Choroid plexus epithelial cell (primary cell): ENCODE measurements around the gene PNKP.

ENCODE experiments used
- DNase-seq: peaks from one replicate; pipeline ENCODE4 v3.0.0-alpha.2; 2010; ENCODE audit warnings: low read depth
- H3K4me3 ChIP-seq: 2 replicates; pipeline ENCODE4 v1.5.1; 2011; ENCODE audit warnings: low read depth, mild to moderate bottlenecking, control low read depth, low read length, moderate library complexity
- TF ChIP-seq, protein P1 (sequence below): conservative IDR thresholded peaks from 2 replicates; pipeline ENCODE4 v1.5.1; 2011; ENCODE audit warnings: low read depth, mild to moderate bottlenecking, control low read depth, inconsistent platforms, low read length, moderate library complexity

The PNKP gene

DNA sequence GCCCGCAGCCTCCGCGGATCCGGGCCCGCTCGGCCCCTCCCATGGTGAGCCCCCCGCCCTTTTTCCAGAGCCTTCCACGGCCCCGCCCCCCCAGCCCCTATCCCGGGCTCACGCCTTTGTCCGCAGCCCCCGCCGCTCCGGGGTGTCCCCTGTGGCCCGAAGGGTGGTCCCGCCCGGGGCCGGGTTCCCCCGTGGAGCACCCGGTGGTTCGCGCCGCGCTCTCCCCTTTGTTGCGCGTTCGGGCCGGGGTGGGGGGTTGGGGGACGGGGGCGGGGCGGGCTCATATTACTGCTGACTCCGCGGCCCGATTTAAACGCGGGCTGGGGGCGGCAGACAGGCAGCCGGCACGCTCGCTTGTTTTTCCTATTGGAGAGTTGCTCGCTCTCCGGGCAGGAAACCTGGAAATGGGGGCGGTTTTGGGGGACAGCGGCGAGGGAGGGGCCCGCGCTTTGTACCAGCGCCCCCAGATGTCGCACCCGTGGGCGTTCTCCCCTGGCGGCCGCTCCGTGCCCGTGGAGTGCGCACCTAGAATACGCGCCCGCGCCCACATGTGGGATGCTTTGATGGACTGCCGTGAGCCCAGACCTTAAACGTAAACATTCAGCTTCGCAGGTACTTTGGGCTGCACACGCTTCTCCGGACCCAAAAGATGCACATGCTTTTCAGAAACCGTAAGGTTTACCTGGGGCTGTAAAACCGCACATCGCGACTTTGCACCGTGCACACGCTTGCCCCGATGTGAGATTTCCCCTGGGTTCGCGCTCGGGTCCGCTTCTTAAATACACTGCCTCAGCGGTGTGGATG is 15.7 kb downstream of the PNKP start:
- peak overlapping the region; percentile 93 for H3K4me3 ChIP-seq
- no peak for DNase-seq
- TF ChIP-seq, protein P1, sequence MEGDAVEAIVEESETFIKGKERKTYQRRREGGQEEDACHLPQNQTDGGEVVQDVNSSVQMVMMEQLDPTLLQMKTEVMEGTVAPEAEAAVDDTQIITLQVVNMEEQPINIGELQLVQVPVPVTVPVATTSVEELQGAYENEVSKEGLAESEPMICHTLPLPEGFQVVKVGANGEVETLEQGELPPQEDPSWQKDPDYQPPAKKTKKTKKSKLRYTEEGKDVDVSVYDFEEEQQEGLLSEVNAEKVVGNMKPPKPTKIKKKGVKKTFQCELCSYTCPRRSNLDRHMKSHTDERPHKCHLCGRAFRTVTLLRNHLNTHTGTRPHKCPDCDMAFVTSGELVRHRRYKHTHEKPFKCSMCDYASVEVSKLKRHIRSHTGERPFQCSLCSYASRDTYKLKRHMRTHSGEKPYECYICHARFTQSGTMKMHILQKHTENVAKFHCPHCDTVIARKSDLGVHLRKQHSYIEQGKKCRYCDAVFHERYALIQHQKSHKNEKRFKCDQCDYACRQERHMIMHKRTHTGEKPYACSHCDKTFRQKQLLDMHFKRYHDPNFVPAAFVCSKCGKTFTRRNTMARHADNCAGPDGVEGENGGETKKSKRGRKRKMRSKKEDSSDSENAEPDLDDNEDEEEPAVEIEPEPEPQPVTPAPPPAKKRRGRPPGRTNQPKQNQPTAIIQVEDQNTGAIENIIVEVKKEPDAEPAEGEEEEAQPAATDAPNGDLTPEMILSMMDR: no peak

DNA sequence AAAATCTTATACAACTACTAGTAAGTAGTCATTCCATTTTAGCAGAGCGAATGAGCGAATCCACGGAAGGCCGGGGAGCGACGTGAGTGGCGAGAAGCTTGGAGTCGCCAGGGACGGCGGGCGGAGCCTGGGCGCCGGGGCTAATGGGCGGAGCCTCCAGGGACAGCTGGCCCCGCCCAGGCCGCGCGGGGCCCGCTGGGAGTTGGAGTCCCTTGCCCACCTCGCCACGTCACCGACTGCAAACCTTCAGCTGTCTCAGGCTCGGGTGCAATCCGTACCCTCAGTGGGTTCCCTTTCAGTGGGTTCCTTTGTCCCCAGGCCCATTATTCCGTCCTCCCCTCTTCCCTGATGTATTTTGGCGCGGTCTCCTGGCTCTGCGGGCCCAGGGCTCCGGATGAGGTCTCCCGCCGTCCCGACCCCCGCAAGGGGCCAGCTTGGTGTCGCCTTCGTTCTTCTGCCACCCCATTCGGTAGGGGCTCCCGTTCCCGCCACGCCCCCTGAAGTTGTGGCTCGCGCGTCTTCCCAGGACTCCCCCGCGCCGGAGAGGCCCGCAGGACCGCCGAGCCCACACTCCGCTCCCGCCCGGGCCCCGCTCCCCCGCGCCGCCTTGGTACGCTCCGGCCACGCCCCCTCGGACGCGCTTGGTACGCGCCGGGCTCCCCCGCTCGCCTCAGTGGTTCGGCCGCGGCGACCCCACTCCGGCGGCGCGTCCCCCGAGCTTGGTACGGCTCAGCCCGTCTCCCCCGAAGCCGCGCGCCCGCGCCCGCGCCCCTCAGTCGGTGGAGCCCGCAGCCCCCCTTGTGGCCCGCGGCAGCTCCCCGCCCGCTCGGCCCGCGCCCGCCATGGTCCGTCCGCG is 16.7 kb downstream of the PNKP start, which contains the start of gene PTOV1:
Gene PTOV1, plus strand, starts transcription at position 673 of the 856 bp plus-strand sequence.
- peak; percentile 95 for DNase-seq
- TF ChIP-seq, protein P1: no peak
- H3K4me3 ChIP-seq: peak within 1 kb of the TSS; percentile 93

DNA sequence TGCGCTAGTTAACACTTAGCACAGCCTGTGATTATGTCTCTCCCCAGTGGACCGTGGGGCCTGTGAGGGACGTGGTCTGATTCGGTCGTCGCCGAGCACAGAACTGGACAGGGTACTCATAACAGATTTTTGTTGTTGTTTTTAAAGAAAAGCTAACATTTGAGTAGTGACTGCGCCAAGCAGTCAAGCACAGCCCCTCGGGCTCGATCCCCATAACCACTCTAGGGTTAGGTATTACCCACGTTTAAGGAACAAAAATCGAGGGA is 17.2 kb downstream of the PNKP start:
- TF ChIP-seq, protein P1: no peak
- H3K4me3 ChIP-seq: peak overlapping the region; percentile 93
- no peak for DNase-seq

DNA sequence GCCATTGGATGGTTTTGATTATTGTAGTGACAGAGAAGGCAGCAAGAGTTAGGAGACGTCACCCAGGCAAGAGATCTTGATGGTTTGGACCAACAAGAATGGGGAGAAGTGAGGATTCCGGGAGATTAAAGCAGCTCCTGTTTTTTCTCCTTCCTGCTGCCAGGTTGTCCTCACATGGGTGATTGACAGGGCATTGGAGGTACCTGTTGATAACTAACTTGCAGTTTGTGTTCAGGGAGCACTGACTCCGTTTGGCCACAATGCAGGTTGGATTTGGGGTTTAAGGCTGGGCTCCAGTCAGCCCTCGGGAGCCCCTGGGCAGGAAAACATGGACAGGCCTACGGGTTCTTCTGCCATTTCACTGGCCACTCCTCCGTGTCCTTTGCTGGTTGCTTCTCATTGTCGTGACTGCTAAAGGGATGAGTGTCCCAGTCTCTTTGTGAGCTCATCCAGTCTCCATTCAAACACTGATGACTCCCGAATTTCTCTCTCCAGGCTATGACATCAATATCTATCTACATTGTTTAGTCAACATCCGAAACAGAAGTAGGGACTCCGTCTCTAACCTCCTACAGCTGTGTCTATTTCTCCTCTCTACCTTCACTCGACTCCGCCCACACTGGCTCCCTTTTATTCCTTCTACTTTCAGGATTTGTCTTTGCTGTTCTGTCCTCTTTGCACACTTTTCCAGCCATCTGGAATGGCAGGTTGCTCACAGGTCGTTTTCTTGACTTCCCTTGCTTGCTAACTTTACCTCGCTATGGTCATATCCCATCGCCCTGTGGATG is 17.7 kb downstream of the PNKP start:
- peak overlapping the region; percentile 93 for H3K4me3 ChIP-seq
- TF ChIP-seq, protein P1: no peak
- DNase-seq: no peak

DNA sequence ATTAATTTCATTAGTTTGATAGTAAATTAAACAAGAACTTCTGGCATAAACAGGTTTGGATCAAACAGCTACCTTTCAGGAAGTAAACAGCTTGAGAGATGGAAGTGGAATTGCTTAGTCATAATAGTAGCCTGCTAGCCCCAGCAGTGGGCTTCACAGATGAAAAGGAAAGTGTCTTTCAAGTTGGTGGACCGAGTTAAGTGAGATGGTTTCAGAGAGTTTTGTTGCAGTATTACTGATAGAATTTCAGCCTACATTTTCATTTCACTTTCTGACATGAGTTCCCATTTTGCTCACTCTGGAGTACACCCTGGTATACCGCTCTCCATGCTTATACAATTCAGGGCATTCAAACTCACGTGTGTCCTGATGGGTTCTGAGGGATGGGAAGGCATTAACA is 18.4 kb downstream of the PNKP start:
- no peak overlapping the region for H3K4me3 ChIP-seq
- no peak for DNase-seq
- TF ChIP-seq, protein P1: no peak

DNA sequence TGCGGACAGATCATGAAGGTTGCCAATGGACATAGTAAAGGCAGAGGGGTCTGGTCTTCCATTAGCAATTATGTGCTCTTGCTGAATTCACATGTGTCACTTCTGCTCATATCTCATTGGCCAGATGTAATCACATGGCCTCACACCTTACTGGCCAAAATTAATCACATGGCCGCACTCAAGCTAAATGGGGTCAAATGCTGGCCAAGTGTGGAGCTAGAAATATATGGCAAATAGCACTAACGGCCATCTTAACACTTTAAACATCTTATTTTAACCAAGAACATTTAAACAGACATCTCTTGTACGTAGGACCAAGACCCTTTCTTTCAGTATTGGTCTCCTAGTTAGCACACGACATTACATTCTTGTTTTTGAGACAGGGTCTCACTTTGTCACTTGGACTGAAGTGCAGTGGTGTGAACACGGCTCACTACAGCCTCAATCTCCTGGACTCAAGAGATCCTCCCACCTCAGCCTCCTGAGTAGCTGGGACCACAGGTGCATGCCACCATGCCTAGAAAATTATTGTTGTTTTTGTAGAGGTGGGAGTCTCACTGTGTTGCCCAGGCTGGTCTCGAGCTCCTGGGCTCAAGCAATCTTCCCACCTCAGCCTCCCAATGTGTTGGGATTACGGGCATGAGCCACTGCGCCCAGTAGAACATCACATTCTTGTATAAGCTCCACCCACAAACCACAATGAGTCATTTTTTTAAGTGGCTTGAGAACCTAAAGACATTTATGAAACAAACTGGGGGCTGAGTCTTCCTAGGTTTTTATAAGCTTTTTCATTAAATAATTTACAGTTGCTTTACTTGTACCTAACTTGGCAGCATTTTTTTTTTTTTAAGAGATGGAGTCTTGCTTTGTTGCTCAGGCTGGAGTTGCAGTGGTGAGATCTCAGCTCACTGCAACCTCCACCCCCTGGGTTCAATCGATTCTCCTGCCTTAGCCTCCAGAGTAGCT is 19.4 kb downstream of the PNKP start:
- no peak overlapping the region for H3K4me3 ChIP-seq
- peak; percentile 93 for DNase-seq
- TF ChIP-seq, protein P1: no peak
